CD4-positive, alpha-beta T cell treated with Interleukin-10 for 1 hour (primary cell): ENCODE data around the gene ARHGEF28.

Source experiments
- DNase-seq: peaks from one replicate; pipeline ENCODE4 v3.0.0-alpha.2; 2020

Gene ARHGEF28

DNA sequence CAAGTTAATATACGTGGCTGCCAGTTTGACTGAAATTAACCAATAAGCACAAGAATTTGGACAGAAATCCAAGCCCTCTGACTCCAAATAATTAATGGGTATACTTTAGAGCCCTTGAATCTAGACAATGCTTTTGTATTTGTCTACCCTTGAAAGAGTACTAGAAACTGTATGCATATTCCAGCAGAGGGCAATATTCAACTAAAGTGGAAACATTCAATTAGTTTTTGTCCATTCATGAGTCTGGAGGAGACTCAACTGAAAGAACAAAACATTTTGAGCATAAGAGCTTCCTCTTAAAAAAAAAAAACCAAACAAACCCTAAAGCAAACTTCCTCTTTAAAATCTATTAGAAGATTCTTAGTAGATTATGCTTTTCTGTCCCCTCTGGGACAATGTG is 157.8 kb downstream of the ARHGEF28 start:
- no peak for DNase-seq

DNA sequence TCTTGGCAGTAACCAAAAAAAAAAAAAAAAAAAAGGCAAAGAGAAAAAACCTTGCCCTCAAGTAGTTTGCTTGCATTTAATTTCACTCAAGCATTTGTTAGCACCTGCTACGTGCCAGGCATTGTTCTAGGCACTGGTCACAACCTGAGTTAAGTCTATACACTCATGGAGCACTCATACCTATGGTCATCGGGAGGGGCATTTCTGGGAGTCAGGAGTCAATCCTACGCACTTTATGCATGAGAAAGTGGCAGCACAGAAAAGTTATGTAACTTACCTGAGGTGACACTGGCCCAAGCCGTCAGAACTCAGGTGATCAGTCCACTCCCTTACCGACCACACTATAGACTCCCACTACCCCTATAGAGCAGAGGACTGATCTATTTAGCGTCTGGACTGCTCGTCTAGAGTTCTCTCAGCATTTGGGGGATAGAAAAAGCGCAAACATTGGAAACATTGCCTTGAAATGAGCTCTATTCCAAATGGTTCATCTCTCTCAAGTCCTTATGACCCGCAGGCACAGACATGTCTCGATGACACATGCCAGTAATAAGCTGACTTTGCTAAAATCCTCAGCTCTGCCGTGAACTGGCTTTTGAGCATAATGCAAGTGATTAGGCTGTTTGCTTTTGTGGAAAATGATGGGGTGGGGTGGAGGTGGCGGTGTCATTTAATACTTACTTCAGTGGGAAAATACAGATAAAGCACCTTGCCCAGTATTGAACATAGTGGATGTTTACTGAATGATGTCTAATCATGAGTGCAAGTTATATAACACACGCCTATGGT is 160.2 kb downstream of the ARHGEF28 start:
- no peak for DNase-seq

DNA sequence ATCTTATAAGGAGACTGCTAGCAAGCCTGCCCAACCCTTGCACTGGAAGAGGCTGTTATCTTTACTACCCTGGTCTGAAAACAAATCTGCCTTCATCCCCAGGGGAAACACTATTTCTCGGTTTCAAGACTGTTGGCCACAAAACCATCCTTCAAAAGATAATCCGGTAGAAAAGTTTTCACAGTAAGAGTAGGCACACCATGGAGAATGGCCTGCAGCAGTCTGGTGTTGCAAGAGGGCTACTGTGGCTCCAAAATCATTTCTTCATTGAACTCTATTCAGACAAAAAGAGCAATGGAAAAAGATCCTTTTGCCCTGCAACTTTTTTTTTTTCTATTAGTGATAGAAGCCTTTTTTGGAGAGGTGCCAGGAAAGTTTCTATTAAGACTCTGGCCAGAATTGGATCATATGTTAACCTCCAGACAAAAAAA is 163.9 kb downstream of the ARHGEF28 start:
- no peak for DNase-seq

DNA sequence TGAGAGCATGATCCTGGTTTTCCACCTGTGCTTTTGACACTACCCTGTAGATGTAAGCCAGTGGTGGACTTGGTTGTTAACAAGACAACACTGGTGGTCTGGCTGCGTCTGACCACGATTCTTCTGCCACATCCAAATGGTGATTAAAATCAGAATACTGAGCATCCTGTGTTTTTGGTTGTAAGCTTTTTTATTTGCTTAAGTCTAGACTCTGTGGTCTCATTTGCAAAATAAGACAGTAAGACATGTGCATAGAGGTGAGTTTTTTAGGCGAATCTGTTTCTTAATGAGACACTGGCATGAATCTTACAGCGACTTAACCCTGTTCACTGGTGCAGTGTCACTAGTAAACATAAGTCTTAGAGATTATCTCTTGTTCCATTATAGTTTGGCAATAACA is 165.4 kb downstream of the ARHGEF28 start:
- no peak for DNase-seq

DNA sequence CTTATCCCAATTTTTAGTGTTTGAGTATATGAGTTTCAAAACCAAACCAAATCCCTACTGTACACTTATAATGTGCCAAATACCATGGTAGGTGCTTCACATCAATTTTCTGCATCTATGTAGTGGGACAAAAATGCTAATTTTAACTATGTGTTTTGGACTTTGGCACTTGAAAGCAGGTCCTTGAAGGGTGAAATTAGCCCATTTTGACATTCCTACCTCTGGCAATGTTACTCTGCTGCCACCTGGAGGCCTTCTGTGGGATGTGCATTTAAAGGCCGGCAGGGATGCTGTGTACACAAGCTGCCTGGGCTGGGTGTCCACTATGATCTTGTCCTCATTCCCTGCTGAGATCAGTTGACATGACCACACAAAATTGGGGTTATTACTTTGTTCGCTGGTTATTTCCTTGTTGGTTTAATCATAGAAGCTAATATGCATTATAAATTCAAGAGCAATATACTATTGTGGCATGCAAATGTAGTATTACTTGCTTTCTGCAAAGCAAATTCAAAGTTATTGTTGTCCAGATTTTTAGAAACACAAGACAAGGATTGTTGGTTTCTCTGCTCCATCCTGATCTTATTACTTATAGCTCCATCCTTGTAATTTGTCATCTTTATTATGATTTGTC is 166.8 kb downstream of the ARHGEF28 start:
- peak; percentile 69 for DNase-seq

DNA sequence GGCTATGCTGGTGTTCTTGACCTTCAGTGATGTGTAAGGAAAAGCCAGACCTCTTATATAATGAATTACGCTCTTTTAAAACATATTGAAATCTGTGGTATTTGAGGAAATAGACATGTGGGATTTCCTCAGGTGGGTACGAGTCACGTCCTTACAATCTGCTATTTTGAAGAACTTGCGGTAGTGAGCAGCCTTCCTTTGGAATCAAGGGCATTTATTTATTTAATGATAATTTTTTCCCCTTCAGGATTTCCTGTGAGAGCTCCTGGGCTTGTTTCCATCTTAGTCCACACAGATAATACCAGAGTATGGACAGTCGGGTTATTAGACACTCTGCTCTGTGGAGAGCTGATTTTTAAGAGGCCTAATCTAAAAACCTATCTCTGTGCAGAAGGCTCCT is 167.9 kb downstream of the ARHGEF28 start:
- DNase-seq, result no peak

DNA sequence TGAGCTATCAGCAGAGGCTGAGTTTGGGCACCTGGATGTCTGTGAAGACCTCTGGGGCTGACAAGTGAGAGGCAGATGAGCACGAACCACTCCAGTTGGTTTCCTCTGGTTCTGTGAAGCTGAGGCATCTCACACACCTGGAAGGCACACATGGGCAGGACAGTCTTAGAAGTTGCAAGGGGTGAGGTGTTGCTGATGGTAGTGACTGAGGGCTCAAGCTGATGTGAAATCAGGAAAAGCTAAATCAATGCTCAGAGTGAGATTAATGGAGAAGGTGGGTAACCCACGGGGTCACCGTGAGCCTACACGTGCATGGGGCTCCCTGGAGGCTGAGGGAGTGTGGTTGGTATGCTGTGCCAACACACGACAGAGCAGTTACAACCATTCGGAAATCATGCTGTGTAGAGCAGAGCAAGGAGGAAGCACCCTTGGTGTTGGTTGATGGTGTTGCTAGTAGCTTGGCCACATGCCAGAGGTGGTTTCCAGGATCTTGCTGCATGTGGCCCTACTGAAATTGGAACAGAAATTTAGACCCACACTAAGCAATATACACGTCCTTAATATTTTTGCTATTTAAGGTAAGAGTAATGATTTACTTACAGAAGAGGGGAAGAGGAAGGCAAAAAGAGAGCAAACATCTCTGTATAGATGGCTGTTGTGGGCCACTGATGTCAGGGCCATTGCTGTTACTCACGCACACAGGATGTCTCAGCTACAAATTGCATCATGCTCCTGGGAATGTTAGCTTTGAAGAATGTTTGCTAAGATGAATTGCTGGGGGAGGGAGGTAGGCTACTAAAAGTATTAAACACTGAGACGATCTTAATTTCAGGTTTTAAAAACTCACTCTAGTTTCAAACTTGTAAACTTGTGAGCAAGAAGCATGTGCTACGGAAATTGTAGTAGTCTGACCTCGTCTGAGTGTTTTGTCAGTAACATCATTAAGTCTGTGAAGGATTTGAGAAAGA is 170.5 kb downstream of the ARHGEF28 start:
- peak; percentile 11 for DNase-seq

DNA sequence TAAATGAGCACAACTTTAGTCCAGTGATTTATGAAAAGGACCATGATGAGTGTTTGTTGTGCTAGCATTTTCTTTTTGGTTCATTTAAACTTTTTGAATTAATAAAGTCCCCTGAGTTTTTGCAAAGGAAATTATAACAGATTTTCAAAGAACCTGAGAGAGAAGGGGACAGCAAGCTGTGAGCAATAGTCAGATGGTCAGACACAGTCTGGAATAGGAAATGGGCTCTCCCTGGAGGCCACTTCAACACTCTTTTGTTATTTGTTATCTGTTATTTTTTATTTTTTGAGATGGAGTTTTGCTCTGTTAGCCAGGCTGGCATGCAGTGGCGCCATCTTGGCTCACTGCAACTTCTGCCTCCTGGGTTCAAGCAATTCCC is 171.1 kb downstream of the ARHGEF28 start:
- no peak for DNase-seq

DNA sequence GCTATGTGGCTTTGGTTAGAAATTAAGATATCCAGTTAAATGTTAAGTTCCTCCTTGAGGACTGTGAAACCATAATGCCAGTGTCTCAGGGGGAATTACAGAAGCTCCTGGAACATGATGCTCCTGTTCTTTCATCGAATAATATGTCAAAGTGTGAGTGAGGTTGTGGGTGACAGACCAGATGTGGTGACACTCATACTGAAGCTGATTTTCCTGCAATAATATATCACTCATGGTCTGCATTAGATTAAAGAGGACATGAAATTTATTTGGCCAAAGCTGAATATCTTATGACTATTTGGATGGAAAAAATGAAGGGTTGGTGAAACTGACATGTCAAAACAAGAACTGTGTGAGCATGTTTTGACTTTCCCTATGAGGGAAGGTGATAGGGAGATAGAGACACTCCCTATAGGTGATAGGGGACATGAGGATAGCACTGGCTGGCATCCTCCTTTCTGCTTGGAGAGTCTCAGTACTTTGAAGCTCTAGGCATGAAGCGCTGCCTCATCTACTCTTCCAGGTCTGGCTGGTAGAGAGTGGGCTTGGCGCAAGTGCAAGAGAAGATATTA is 173.5 kb downstream of the ARHGEF28 start:
- DNase-seq, result no peak

DNA sequence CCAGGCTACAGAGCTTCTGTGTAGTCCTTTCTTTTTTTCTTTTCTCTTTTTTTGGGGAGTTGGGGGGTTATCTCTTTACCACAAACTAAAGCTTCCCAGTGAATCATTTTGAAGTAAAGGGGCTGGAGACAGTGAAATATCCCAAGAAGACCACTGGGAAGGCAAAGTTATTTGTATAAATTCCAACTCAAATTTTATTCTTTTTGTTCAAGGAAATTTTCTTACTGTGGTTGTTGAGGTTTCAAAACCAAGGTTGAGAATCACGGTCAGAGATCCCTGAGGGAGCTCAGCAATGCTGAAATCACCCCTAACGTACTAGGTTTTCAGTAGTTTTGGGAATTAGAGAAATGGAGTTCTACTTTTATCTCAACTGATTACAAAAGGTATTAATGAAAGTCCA is 175.7 kb downstream of the ARHGEF28 start:
- no peak for DNase-seq

DNA sequence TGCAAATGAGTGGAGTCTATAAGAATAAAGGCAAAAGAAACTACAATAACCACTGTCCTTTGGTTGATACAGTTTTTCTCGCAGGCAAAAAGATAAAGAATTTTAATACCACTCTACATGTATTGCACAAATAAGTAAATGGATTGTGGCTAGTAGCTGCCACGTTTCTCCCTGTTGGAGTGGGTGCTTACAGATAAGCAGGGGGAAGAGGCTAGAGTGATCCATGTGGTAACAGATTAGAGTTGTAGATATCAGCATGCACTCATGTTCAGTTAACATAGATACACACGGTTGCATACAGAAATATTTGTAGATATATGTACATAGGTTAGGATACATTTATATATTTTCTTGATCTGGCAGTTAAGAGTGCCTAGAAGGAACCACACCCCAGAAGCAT is 179.5 kb downstream of the ARHGEF28 start:
- no peak for DNase-seq

DNA sequence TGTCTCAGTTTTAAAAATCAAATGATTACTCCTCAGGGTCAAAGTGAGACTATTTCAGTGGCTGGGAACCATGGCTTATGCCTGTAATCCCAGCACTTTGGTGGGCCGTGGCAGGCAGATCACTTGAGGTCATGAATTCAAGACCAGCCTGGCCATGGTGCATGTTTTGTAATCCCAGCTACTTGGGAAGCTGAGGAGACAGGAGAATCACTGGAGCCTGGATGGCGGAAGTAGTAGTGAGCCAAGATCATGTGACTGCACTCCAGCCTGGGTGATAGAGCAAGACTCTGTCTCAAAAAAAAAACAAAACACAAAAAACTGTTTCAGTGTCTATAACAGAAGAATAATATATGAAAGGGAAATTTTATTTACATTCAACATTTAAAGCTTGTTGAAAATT is 182.9 kb downstream of the ARHGEF28 start:
- DNase-seq, result no peak

DNA sequence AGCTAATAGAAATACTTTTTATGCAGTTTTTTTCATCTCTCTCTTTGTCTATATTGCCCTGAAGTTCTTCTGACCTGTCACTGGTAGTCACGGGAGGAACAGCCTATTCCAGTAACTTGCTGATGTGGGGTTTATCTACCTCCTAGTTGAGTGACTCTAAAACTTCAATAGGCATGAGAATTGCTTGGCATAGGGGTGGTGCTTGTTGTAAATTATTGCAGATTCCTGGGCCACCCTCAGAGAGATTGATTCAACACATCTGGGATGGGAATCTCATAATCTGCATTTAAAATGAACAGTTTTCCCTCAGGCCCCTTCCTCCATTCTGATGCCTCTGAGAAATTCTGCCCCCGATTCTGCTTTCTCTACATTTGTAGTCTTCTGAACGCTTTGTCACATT is 184.4 kb downstream of the ARHGEF28 start:
- no peak for DNase-seq

DNA sequence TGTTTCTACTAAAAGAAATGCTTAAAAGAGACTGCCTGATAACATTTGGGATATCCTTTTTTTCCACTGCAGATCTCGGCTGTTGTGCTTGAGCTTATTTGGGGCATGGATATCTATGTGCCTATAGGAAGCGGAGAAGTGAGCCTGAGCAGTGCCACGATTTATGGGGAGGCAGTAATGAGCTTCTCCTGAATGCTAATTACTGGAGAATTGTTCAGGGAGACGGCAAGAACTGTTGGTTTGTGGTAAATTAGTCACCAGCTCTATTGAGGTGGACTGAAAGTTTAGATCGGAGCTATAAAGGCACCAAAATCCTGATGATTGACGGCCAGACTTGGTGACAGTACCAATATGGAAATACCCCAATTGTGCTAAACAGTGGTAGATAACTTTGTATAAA is 186.5 kb downstream of the ARHGEF28 start:
- DNase-seq, result no peak

DNA sequence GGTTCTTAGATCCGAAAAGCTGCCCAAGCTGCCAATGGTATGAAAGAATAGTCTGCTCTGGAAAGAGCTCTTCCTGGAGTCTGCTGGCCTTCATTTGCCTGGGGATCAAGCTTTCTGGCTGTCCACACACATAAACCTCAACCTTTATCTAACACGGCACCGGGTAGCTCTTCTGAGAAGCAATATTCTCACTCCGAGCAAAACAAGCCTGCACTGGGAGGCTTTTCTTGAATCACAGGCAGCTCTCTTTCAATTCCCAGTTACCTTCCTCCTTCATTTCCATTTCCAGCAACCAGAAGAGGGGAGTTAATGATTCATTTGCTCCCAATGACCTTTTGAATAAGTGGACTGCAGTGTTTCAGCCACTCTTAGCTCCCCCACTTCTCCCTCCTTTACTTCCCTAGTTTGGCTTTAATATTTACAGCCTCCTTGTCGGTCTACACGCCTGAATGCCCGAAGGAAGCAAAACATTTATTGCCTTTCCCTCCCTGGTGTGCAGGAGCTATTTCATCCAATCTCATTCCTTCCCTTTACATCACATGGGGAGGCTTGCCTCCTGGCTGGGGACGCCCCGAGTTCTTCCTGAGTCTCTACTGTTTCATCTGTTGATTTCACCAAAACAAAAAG is 187.1 kb downstream of the ARHGEF28 start:
- no peak for DNase-seq

DNA sequence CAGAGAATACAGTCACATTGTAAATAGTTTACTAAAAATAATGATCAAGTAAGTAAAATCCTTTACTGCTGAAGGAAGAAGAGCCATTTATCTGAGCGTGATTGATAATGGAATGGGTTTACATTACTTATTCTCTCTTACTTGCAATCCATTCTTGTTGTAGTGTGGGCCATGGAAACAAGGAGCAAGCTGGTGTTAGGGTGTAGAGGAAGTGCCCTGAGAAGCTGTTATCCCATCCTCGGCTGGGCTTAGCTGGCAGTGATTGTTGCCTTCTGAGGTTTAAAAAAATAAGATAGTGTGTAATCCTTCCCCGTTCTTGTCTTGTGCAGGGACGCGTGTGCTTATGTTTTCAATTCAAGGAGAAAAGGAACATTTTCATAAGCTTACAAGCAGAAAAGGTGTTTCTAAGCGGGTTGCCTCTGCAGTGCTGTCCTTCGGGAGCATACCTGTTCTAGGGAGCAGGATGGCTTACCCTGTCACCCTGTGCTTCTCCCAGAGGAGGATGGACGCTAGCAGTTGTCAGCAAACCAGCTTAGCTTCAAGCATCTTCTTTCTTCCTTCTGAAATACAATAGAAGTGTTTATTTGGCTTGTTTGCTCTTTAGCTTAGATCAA is 188.3 kb downstream of the ARHGEF28 start:
- DNase-seq, result no peak

DNA sequence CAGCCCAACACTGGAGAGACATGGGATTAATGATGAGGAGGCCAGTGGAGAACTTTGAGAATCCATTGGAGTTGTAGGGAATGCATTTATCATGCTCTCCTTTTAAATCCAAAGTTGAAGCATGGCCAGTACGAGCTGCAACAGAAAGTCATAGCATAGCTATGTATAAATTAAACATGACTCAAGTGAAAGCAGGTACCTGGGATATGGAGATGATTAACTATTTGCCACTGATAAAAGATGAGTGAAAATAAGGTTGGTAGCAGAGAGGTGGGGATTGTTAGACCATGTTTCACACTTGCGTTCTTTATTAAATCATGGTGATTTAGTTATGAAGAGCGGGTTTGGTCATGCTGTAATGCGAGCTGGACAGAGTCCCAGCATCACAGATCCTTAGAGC is 189.6 kb downstream of the ARHGEF28 start:
- DNase-seq, result no peak

DNA sequence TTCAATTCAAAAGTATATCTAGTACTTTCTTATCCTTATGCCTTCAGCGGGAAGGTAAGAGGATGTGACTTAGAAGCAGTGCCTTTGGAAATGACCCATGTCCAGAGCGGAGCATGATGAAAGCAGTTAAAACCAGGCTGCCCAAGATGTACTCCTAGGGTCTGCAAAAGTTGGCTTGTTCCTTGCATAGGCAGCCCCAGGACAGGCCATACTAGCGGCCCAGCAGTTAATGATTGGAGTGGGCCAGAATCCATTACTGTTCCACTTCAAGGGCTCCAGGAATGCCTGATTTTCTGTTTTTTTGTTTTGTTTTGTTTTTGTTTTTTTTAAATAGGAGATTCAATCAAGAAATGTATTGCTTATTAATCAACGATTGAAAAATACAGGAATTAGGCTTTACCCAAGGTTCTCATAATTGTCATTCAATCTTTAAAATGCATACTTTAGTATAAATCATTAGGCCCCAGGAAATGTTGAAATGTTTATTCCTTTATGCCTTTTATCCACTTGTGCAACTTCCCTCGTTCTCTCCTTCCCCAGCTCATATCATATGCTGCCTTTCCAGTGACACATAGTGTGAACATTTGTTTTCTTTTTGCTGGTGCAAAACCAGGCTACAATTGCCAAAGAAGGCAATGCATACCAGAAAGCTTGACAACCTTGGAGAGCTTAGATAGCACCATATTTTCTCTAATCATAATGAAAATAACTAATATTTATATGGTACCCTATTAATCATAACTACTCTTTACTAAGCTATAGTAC is 190.8 kb downstream of the ARHGEF28 start:
- no peak for DNase-seq

DNA sequence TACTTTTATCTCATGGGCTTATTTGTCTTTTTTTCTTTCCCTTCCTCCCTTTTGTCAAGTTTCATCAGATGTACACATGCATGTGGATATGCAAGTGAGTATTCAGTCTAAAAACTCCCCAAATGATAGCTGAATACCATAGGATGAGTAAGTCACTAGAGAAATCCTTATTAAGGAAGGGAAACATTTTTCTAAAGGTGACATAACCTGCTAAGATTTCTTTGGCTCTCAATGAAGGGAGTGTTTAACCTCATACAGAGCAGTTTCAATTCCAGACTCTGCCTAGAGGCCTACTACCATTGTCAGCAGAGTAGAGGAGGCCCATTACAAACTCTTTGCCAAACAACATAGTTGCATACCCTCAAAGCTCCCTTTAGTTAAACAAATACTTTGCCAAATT is 192.4 kb downstream of the ARHGEF28 start:
- DNase-seq, result no peak

DNA sequence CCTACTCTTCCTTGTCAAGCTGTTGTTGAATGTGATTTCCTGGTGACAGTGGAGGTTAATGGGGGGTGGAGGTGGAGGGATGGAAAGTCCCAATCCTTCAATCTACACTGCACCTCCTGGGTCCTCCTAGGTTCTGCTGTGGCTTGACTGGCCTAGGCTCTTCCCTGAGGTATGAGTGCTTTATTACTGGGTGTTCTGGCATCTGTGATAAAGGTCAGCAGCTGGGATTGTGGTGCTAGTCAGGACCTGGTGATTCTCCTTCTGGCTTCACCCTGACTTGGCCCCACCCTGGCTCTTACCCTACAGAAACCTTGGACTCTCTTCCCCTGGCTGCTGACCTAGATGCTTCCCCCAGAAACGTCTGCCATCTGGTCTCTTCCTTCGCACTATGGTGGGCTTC is 194.3 kb downstream of the ARHGEF28 start:
- no peak for DNase-seq

DNA sequence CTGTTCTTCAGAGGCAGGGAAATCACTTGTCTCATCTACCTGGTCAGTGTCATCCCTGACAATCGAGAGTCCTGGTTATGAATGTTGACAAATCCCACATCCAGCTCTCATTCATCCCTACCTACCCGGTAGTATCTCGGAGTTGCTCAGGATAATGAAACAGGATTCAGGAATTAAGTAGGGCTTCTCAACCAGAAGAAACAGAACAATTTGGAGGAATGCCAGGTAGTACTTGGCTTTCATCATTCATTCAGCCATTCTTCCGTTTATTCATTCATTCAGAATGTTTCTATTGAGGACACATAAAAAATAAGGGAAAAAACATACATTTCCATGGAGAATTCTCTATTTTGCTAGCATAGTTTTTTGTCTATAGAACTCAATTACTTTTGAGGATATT is 195.0 kb downstream of the ARHGEF28 start:
- DNase-seq, result no peak
